ENCODE measurements around the gene MLLT3.

- TF ChIP-seq ZNF749 (CRISPR knock-in tag; IDR thresholded peaks at IDR 0.05; ENCODE audit: borderline replicate concordance) (no peak), FOSL1 (CRISPR knock-in tag; IDR thresholded peaks at IDR 0.05; ENCODE audit: borderline replicate concordance) (no peak), RXRA (CRISPR knock-in tag; IDR thresholded peaks at IDR 0.05) (no peak), ZSCAN29 (CRISPR knock-in tag; conservative IDR thresholded peaks at IDR 0.05) (no peak)
These were observed 114.9 kb downstream of the MLLT3 start for GRCh38 chr9:20507431-20507830.

Measured in HepG2 (cell line).